Uterus (tissue), 2 donors: ENCODE results near the gene RAB6B.

ENCODE experiments used
- POLR2A ChIP-seq, 2 donors: fragments of 450-650 bp; IDR thresholded peaks; one replicate each; pipeline ENCODE4 v1.6.1; 2016; ENCODE audit warnings: antibody characterized with exemption in 2 of 2, mild to moderate bottlenecking in 1 of 2, moderate library complexity in 1 of 2
- TF ChIP-seq, protein P1 (sequence below), 4 experiments: fragments of 200-600 bp in 2 of 4; fragments of 450-650 bp in 2 of 4; sonication (generic) in 2 of 4; IDR thresholded peaks; one replicate each; pipeline ENCODE4 v1.5.1; 2016 to 2019; ENCODE audit warnings: antibody characterized with exemption in 4 of 4, mild to moderate bottlenecking in 2 of 4, moderate library complexity in 1 of 4

DNA sequence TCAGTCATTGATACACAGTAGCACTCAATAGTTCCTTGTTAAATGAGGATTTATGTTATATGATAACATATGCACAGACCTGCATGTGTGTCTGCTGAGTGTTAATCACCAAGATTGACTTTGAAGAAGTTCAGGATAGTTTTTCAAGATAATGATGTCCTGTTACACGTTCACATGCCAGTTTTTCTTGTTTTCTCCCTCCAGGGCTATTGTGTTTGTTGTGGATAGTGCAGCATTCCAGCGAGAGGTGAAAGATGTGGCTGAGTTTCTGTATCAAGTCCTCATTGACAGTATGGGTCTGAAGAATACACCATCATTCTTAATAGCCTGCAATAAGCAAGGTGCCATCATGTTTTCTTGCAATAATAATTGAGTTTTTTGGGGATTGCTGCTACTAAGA lies 80.3 kb downstream of the RAB6B start:
- TF ChIP-seq, protein P1, sequence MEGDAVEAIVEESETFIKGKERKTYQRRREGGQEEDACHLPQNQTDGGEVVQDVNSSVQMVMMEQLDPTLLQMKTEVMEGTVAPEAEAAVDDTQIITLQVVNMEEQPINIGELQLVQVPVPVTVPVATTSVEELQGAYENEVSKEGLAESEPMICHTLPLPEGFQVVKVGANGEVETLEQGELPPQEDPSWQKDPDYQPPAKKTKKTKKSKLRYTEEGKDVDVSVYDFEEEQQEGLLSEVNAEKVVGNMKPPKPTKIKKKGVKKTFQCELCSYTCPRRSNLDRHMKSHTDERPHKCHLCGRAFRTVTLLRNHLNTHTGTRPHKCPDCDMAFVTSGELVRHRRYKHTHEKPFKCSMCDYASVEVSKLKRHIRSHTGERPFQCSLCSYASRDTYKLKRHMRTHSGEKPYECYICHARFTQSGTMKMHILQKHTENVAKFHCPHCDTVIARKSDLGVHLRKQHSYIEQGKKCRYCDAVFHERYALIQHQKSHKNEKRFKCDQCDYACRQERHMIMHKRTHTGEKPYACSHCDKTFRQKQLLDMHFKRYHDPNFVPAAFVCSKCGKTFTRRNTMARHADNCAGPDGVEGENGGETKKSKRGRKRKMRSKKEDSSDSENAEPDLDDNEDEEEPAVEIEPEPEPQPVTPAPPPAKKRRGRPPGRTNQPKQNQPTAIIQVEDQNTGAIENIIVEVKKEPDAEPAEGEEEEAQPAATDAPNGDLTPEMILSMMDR (IDR thresholded peaks at IDR 0.05) = no peak
- TF ChIP-seq POLR2A (IDR thresholded peaks at IDR 0.05) = no peak
